Natural killer cell (primary cell): Measurements from ENCODE around the gene SLC10A1. TPM values are rescaled to one million over a fixed set of nuclear protein-coding genes. Genes with fewer than 3 reads are reported as not detected.

Source experiments
- ATAC-seq, 3 donors: fragments of 150-1000 bp in 2 of 3; fragments of 200-7000 bp in 1 of 3; cut with Tn5 transposase; 1 replicate in 1 of 3; 2 replicates in 2 of 3; pipeline ENCODE4 v1.10.0; 2021; ENCODE audit warnings: mild to moderate bottlenecking in 2 of 3, moderate library complexity in 2 of 3
- DNase-seq, 2 donors: peaks; one replicate each; pipeline versions ENCODE4 v3.0.0 to v3.0.0-alpha.2; 2013 to 2021; ENCODE audit warnings: mixed read lengths in 1 of 2
- H3K27ac ChIP-seq: one replicate; pipeline ENCODE4 v1.5.1; 2013; ENCODE audit warnings: mild to moderate bottlenecking, low read length
- H3K27me3 ChIP-seq: one replicate; pipeline ENCODE4 v1.6.1; 2013; ENCODE audit warnings: low read length; ENCODE audit not compliant: control insufficient read depth, insufficient read depth
- H3K36me3 ChIP-seq: one replicate; pipeline ENCODE4 v1.6.1; 2013; ENCODE audit warnings: low read length; ENCODE audit not compliant: control insufficient read depth, insufficient read depth
- H3K4me1 ChIP-seq: one replicate; pipeline ENCODE4 v1.6.1; 2013; ENCODE audit warnings: low read length; ENCODE audit not compliant: control insufficient read depth, insufficient read depth
- H3K4me3 ChIP-seq: one replicate; pipeline ENCODE4 v1.5.1; 2013; ENCODE audit warnings: low read length
- H3K9me3 ChIP-seq: one replicate; pipeline ENCODE4 v1.6.1; 2013; ENCODE audit warnings: low read length; ENCODE audit not compliant: control insufficient read depth, insufficient read depth
- H3K27ac Mint-ChIP-seq, 2 donors: one replicate each; pipeline ENCODE4 v1.8.0; 2022; ENCODE audit warnings: mild to moderate bottlenecking in 2 of 2, mixed read lengths in 2 of 2, moderate library complexity in 1 of 2
- H3K27me3 Mint-ChIP-seq, 2 donors: one replicate each; pipeline ENCODE4 v1.8.0; 2022; ENCODE audit warnings: low read depth in 2 of 2, mixed read lengths in 2 of 2
- H3K36me3 Mint-ChIP-seq: one replicate; pipeline ENCODE4 v1.8.0; 2022; ENCODE audit warnings: mixed read lengths
- H3K4me1 Mint-ChIP-seq, 2 donors: one replicate each; pipeline ENCODE4 v1.8.0; 2022; ENCODE audit warnings: mixed read lengths in 2 of 2
- H3K4me3 Mint-ChIP-seq: one replicate; pipeline ENCODE4 v1.8.0; 2022; ENCODE audit warnings: mild to moderate bottlenecking, moderate library complexity, mixed read lengths
- H3K9me3 Mint-ChIP-seq, 2 donors: one replicate each; pipeline ENCODE4 v1.8.0; 2022; ENCODE audit warnings: mixed read lengths in 2 of 2
- whole genome bisulfite sequencing: methylation state at CpG from one replicate; pipeline ENCODE4 v1.1.7; 2013; ENCODE audit warnings: missing lambda C conversion rate; ENCODE audit not compliant: insufficient coverage; 5-methylcytosine and 5-hydroxymethylcytosine counted together
- intact Hi-C: fragments of 100-400 bp; cut with micrococcal nuclease; formaldehyde crosslinking; loops from one replicate; pipeline ENCODE4 v1.14.2; 2022
- total RNA-seq, 4 donors: library from RNA; stranded (reverse); fragments of 120-200 nt in 1 of 4; gene quantifications; one replicate each; pipeline versions ENCODE4 v1.2.3 to v1.2.4, GENCODE V29; 2013 to 2022
- TF ChIP-seq, protein P1 (sequence below): fragments of 200-600 bp; IDR thresholded peaks from one replicate; pipeline ENCODE4 v1.8.0; 2022; ENCODE audit warnings: antibody characterized with exemption

Gene SLC10A1
- total RNA-seq, 3 donors from 2014 or later (not counting 1 experiment from before 2014, with no cell fraction given): not detected

DNA sequence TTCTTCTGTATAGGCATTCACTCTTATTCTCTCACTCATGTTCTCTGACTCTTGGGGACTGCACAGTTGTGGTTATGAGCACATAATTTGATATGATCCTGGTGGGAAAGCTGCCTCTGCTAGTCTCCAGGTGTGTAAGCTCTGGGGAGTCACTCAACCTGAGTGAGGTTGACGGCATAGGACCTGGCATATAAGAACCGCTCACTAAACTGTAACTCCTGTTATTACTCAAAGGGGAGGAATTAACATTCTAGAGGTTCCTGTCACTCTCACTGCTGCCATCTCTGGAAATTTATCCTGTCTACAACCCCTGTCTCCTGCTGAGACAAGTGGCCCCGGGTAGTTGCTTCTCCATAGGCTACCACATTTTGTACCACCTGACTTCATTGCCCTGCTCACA, 16.1 kb downstream of the SLC10A1 start:
- H3K9me3 Mint-ChIP-seq: no peaks in the 10 kb centered on the region
- DNase-seq (no peak), ATAC-seq (peak in 1 of 3 donors; percentile 11)
- H3K27ac Mint-ChIP-seq: peak overlapping the region; percentile 3 to 70
- no peak overlapping the region for H3K4me3 ChIP-seq
- H3K4me1 ChIP-seq: no peaks in the 10 kb centered on the region
- H3K27ac ChIP-seq: no peak overlapping the region
- no peaks in the 10 kb centered on the region for H3K27me3 Mint-ChIP-seq
- H3K4me3 Mint-ChIP-seq: no peak overlapping the region
- peaks cover 30 to 45% of the 10 kb centered on the region in 2 donors for H3K4me1 Mint-ChIP-seq
- intact Hi-C loops: no loop called here
- TF ChIP-seq, protein P1, sequence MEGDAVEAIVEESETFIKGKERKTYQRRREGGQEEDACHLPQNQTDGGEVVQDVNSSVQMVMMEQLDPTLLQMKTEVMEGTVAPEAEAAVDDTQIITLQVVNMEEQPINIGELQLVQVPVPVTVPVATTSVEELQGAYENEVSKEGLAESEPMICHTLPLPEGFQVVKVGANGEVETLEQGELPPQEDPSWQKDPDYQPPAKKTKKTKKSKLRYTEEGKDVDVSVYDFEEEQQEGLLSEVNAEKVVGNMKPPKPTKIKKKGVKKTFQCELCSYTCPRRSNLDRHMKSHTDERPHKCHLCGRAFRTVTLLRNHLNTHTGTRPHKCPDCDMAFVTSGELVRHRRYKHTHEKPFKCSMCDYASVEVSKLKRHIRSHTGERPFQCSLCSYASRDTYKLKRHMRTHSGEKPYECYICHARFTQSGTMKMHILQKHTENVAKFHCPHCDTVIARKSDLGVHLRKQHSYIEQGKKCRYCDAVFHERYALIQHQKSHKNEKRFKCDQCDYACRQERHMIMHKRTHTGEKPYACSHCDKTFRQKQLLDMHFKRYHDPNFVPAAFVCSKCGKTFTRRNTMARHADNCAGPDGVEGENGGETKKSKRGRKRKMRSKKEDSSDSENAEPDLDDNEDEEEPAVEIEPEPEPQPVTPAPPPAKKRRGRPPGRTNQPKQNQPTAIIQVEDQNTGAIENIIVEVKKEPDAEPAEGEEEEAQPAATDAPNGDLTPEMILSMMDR: no peak
- H3K36me3 ChIP-seq: peaks cover 46% of the 10 kb centered on the region
- 79% methylated on average over 3 of the region's 3 CpGs for WGBS
- no peaks in the 10 kb centered on the region for H3K9me3 ChIP-seq
- H3K27me3 ChIP-seq: no peaks in the 10 kb centered on the region
- H3K36me3 Mint-ChIP-seq: peaks cover 18% of the 10 kb centered on the region

DNA sequence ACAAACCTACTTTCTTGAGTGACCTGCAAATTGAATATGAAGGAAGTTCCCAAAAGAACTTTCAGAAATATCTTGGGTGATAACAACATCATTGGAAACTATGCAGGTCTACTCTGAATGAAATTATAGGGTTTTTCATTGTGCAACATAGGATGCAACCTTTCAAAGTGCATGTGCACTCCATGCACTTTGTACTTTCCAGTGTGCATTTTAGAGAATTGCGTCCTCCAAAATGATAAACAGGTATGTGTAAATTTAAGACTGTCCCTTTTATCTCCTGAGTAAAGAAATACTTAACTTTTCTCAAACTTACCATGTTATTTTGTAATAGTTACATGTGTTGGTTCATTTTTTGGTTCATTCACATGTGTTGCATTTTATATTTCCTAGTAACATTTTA, 16.9 kb downstream of the SLC10A1 start:
- H3K9me3 ChIP-seq: no peaks in the 10 kb centered on the region
- DNase-seq (no peak), ATAC-seq (no peak)
- no peaks in the 10 kb centered on the region for H3K27me3 ChIP-seq
- Mint-ChIP-seq H3K9me3 (no peaks in the 10 kb centered on the region), H3K36me3 (peaks cover 23% of the 10 kb centered on the region), H3K27me3 (no peaks in the 10 kb centered on the region), H3K4me1 (peaks cover 37 to 52% of the 10 kb centered on the region in 2 donors), H3K27ac (peak overlapping the region in 1 of 2 donors; percentile 99), H3K4me3 (no peak overlapping the region)
- no peak overlapping the region for H3K4me3 ChIP-seq
- TF ChIP-seq, protein P1: no peak
- WGBS: no CpG with 5 or more reads among the region's 1 CpG
- H3K27ac ChIP-seq: no peak overlapping the region
- H3K36me3 ChIP-seq: peaks cover 51% of the 10 kb centered on the region
- H3K4me1 ChIP-seq: no peaks in the 10 kb centered on the region
- intact Hi-C loops: no loop called here

DNA sequence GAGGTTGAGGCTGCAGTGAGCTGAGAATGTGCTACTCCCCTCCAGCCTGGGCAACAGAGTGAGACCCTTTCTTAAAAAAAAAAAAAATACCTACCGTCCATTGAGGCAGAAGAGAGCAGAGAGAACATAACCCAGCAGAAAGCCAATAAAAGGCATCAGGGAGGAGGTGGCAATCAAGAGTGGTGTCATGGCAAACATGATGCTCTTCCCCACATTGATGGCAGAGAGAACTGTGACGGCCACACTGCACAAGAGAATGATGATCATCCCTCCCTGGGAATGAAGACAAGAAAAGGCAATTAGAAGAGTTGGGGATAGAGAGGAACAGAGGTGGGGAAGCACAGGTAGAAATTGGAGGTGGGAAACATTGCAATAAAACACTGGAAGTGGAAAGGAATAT, 18.0 kb downstream of the SLC10A1 start:
- ATAC-seq (peak in 1 of 3 donors; percentile 1), DNase-seq (no peak)
- Histone ChIP-seq H3K4me3 (no peak overlapping the region), H3K36me3 (peaks cover 58% of the 10 kb centered on the region), H3K27ac (no peak overlapping the region), H3K27me3 (no peaks in the 10 kb centered on the region), H3K4me1 (no peaks in the 10 kb centered on the region), H3K9me3 (no peaks in the 10 kb centered on the region)
- Mint-ChIP-seq H3K27ac (peak overlapping the region; percentile 47 to 99), H3K9me3 (no peaks in the 10 kb centered on the region), H3K36me3 (peaks cover 23% of the 10 kb centered on the region), H3K4me1 (peaks cover 39 to 60% of the 10 kb centered on the region in 2 donors), H3K27me3 (no peaks in the 10 kb centered on the region), H3K4me3 (peak overlapping the region; percentile 66)
- intact Hi-C loops: no loop called here
- 95% methylated on average over 1 of the region's 2 CpGs for WGBS
- TF ChIP-seq, protein P1: no peak

DNA sequence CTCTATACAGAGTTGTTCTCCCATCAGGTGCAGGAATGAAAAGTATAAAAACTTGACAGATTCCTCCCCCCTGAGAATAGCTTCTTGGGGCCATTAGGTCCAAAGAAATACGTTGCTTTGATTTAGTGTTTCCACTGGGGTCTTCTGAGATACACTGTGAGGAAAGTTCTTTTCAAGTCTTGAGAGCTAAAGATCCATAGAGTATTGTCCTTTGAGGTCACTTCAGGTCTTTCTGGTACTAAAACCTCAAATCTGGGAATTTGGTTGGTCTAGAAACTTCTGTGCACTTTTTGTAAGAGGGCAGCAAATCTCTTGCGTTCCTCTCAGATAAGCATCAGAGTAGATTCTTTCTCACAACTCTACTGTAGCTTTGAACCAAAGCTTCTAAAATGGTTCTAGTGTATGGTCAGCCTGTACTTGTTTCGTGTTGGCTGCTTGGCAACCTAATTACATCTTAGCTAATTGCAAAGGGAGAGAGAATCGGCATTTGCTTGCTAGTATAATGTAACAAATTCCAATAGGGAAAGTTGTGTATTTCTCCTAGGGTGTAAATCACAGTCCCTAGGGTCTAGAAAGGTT, 20.1 kb downstream of the SLC10A1 start:
- TF ChIP-seq, protein P1: no peak
- Mint-ChIP-seq H3K4me3 (peak overlapping the region; percentile 35), H3K9me3 (no peaks in the 10 kb centered on the region), H3K27me3 (no peaks in the 10 kb centered on the region), H3K36me3 (peaks cover 35% of the 10 kb centered on the region), H3K27ac (peak overlapping the region; percentile 47 to 99), H3K4me1 (peaks cover 59 to 81% of the 10 kb centered on the region in 2 donors)
- DNase-seq: no peak
- peaks cover 79% of the 10 kb centered on the region for H3K36me3 ChIP-seq
- peak overlapping the region; percentile 9 for H3K27ac ChIP-seq
- H3K27me3 ChIP-seq: no peaks in the 10 kb centered on the region
- H3K9me3 ChIP-seq: no peaks in the 10 kb centered on the region
- no peak overlapping the region for H3K4me3 ChIP-seq
- WGBS: 92% methylated on average over 4 of the region's 4 CpGs
- intact Hi-C loops: no loop called here
- ATAC-seq: no peak
- no peaks in the 10 kb centered on the region for H3K4me1 ChIP-seq
